PC-3 (cell line): ENCODE results near the gene PAX2.

ENCODE experiments used
- EZH2 ChIP-seq: fragments of 300-600 bp; sonication (generic); IDR thresholded peaks from one replicate; pipeline ENCODE4 v1.6.1; 2017; ENCODE audit warnings: antibody characterized with exemption, mild to moderate bottlenecking, low read length; ENCODE audit not compliant: unreplicated experiment
- EZH2phosphoT487 ChIP-seq: fragments of 300-600 bp; sonication (generic); IDR thresholded peaks from 2 replicates; pipeline ENCODE4 v1.6.1; 2018; ENCODE audit warnings: mild to moderate bottlenecking, antibody characterized with exemption, low read length, borderline replicate concordance
- TF ChIP-seq, protein P1 (sequence below): fragments of 300-600 bp; sonication (generic); conservative IDR thresholded peaks from 2 replicates; pipeline ENCODE4 v1.5.1; 2017; ENCODE audit warnings: antibody characterized with exemption, low read depth, mild to moderate bottlenecking, low read length

DNA sequence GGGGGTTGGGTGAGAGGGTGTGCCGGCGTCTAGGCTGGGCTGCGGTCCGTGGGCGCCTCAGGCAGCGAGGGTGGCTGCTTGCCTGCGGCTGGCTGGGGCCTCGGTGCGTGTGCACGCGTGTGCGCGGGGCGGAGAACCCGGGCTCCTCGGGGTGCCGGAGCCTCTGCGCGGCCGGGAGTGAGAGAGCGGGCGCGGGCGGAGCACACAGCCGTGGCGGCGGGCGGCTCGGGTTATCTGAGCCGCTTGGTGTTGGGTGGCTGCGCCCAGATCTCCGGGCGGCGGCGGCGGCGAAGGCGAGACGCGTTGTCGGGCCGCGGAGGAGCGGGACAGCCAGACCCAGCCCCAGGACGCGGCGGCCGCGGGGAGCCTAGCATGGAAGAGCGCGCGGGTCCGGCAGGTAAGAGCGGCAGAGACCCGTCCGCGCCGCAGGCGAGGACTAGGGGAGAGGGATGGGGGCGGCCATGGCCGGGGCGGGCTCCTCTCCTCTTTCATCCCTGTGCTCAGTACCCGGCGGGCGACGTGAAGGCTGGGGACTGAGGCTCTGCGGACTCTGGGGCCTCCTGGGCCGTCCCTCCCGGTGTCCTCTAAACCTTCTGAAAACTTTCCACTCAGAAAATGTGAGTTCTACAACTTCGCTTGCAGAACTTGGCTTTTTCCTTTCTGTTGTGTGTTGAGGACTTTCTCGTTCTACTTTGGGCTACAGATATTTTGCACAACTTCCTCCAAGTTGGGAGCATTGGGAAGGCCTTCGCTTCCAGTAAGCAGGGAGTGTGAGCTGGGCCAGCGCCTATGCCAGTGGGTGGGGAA lies 9.8 kb upstream of the PAX2 start:
- TF ChIP-seq, protein P1, sequence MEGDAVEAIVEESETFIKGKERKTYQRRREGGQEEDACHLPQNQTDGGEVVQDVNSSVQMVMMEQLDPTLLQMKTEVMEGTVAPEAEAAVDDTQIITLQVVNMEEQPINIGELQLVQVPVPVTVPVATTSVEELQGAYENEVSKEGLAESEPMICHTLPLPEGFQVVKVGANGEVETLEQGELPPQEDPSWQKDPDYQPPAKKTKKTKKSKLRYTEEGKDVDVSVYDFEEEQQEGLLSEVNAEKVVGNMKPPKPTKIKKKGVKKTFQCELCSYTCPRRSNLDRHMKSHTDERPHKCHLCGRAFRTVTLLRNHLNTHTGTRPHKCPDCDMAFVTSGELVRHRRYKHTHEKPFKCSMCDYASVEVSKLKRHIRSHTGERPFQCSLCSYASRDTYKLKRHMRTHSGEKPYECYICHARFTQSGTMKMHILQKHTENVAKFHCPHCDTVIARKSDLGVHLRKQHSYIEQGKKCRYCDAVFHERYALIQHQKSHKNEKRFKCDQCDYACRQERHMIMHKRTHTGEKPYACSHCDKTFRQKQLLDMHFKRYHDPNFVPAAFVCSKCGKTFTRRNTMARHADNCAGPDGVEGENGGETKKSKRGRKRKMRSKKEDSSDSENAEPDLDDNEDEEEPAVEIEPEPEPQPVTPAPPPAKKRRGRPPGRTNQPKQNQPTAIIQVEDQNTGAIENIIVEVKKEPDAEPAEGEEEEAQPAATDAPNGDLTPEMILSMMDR = no peak
- TF ChIP-seq EZH2phosphoT487 (no peak), EZH2 (no peak)
